Central memory CD4-positive, alpha-beta T cell (primary cell): Measurements from ENCODE around the gene BDNF.

Source experiments
- DNase-seq: peaks from one replicate; pipeline ENCODE4 v3.0.0; 2022

Gene BDNF

GRCh38 chr11:27705873-27706820, 5.9 kb upstream of the BDNF start:
- no peak for DNase-seq

- no peak for DNase-seq
Measured at GRCh38 chr11:27703481-27703880, 3.2 kb upstream of the BDNF start.

- DNase-seq: no peak
Measured at GRCh38 chr11:27702811-27703210, 2.6 kb upstream of the BDNF start.

- DNase-seq: no peak
Measured at GRCh38 chr11:27701355-27702105, 1.3 kb upstream of the BDNF start.

- no peak for DNase-seq
Measured at GRCh38 chr11:27699926-27700350, 317 bp downstream of the BDNF start.

GRCh38 chr11:27699242-27699925, 871 bp downstream of the BDNF start:
- DNase-seq: no peak

- no peak for DNase-seq
Measured at GRCh38 chr11:27698872-27699241, 1.4 kb downstream of the BDNF start.

GRCh38 chr11:27697679-27698275, 2.5 kb downstream of the BDNF start:
- no peak for DNase-seq

GRCh38 chr11:27696961-27697360, 3.3 kb downstream of the BDNF start:
- DNase-seq: no peak

- no peak for DNase-seq
Measured at GRCh38 chr11:27696115-27696514, 4.1 kb downstream of the BDNF start.

GRCh38 chr11:27694992-27695391, 5.3 kb downstream of the BDNF start:
- no peak for DNase-seq

- no peak for DNase-seq
Measured at GRCh38 chr11:27693398-27693797, 6.9 kb downstream of the BDNF start.

- DNase-seq: no peak
Measured at GRCh38 chr11:27692781-27693180, 7.5 kb downstream of the BDNF start.

- DNase-seq: no peak
Measured at GRCh38 chr11:27688076-27688475, 12.2 kb downstream of the BDNF start.

GRCh38 chr11:27681664-27682063, 18.6 kb downstream of the BDNF start:
- DNase-seq: no peak

GRCh38 chr11:27679136-27680015, 20.9 kb downstream of the BDNF start:
- DNase-seq: no peak

- DNase-seq: no peak
Measured at GRCh38 chr11:27678242-27678641, 22.0 kb downstream of the BDNF start.

GRCh38 chr11:27677108-27677507, 23.1 kb downstream of the BDNF start:
- no peak for DNase-seq

GRCh38 chr11:27673979-27674663, 26.1 kb downstream of the BDNF start:
- DNase-seq: no peak

- DNase-seq: no peak
Measured at GRCh38 chr11:27672836-27673464, 27.3 kb downstream of the BDNF start.
